H9 (cell line): ENCODE measurements around the gene ACVR1. TPM values are rescaled to one million over a fixed set of nuclear protein-coding genes. Genes with fewer than 3 reads are reported as not detected.

ENCODE experiments used
- DNase-seq: peaks from one replicate; pipeline ENCODE4 v3.0.0-alpha.2; 2017
- H2AFZ ChIP-seq: one replicate; pipeline ENCODE4 v1.6.1; 2013; ENCODE audit warnings: mild to moderate bottlenecking, low read length, control low read depth, moderate library complexity
- H2AK5ac ChIP-seq: 2 replicates; pipeline ENCODE4 v1.6.1; 2013; ENCODE audit warnings: low read length, control low read depth, mixed read lengths; ENCODE audit not compliant: insufficient read length
- H2BK120ac ChIP-seq: one replicate; pipeline ENCODE4 v1.6.1; 2013; ENCODE audit warnings: low read depth, mild to moderate bottlenecking, low read length, control low read depth, inconsistent platforms; ENCODE audit not compliant: poor library complexity, severe bottlenecking
- H2BK12ac ChIP-seq: 2 replicates; pipeline ENCODE4 v1.6.1; 2013; ENCODE audit warnings: low read length, control low read depth, mixed read lengths, low read depth; ENCODE audit not compliant: insufficient read length
- H2BK15ac ChIP-seq: 2 replicates; pipeline ENCODE4 v1.6.1; 2013; ENCODE audit warnings: low read depth, low read length, control low read depth
- H2BK20ac ChIP-seq: one replicate; pipeline ENCODE4 v1.6.1; 2013; ENCODE audit warnings: low read depth, mild to moderate bottlenecking, low read length, control low read depth, inconsistent platforms; ENCODE audit not compliant: poor library complexity, severe bottlenecking
- H2BK5ac ChIP-seq: 2 replicates; pipeline ENCODE4 v1.6.1; 2013; ENCODE audit warnings: low read length, control low read depth, mixed read lengths; ENCODE audit not compliant: insufficient read length
- H3K14ac ChIP-seq: 2 replicates; pipeline ENCODE4 v1.6.1; 2013; ENCODE audit warnings: low read length, control low read depth; ENCODE audit not compliant: insufficient read depth
- H3K18ac ChIP-seq: 2 replicates; pipeline ENCODE4 v1.6.1; 2013; ENCODE audit warnings: low read depth, mild to moderate bottlenecking, mixed read lengths, low read length, control low read depth; ENCODE audit not compliant: insufficient read length
- H3K23ac ChIP-seq: 2 replicates; pipeline ENCODE4 v1.6.1; 2013; ENCODE audit warnings: low read length, control low read depth, mixed read lengths, low read depth; ENCODE audit not compliant: insufficient read length
- H3K23me2 ChIP-seq: 2 replicates; pipeline ENCODE4 v1.6.1; 2013; ENCODE audit warnings: low read depth, mild to moderate bottlenecking, mixed read lengths, low read length, control low read depth; ENCODE audit not compliant: insufficient read length, poor library complexity, severe bottlenecking
- H3K27ac ChIP-seq: 2 replicates; pipeline ENCODE4 v1.5.1; 2013; ENCODE audit warnings: low read length, control low read depth, mixed read lengths, low read depth; ENCODE audit not compliant: insufficient read length
- H3K27me3 ChIP-seq: 2 replicates; pipeline ENCODE4 v1.6.1; 2013; ENCODE audit warnings: low read length, control low read depth, inconsistent platforms; ENCODE audit not compliant: insufficient read depth
- H3K4ac ChIP-seq: 2 replicates; pipeline ENCODE4 v1.6.1; 2013; ENCODE audit warnings: low read depth, mild to moderate bottlenecking, control low read depth, inconsistent platforms, low read length, moderate library complexity
- H3K4me1 ChIP-seq: 2 replicates; pipeline ENCODE4 v1.6.1; 2013; ENCODE audit warnings: low read length, control low read depth, inconsistent platforms; ENCODE audit not compliant: insufficient read depth
- H3K4me2 ChIP-seq: 2 replicates; pipeline ENCODE4 v1.6.1; 2013; ENCODE audit warnings: low read length, control low read depth, mixed read lengths; ENCODE audit not compliant: insufficient read length, insufficient read depth
- H3K56ac ChIP-seq: 2 replicates; pipeline ENCODE4 v1.6.1; 2013; ENCODE audit warnings: low read depth, mild to moderate bottlenecking, mixed read lengths, low read length, control low read depth; ENCODE audit not compliant: insufficient read length
- H3K79me1 ChIP-seq: 2 replicates; pipeline ENCODE4 v1.6.1; 2013; ENCODE audit warnings: low read depth, mild to moderate bottlenecking, moderate library complexity, low read length, control low read depth, inconsistent platforms; ENCODE audit not compliant: insufficient read depth, poor library complexity, severe bottlenecking
- H3K79me2 ChIP-seq: 2 replicates; pipeline ENCODE4 v1.6.1; 2013; ENCODE audit warnings: low read length, control low read depth, inconsistent platforms; ENCODE audit not compliant: insufficient read depth
- H3K9ac ChIP-seq: 2 replicates; pipeline ENCODE4 v1.6.1; 2013; ENCODE audit warnings: low read length, control low read depth, mixed read lengths; ENCODE audit not compliant: insufficient read length; ENCODE audit errors: extremely low read depth
- H3K9me3 ChIP-seq: one replicate; pipeline ENCODE4 v1.6.1; 2013; ENCODE audit warnings: low read depth, low read length, inconsistent platforms; ENCODE audit not compliant: control insufficient read depth
- H3T11ph ChIP-seq: one replicate; pipeline ENCODE4 v1.6.1; 2013; ENCODE audit warnings: mild to moderate bottlenecking, low read length, control low read depth, inconsistent platforms
- H4K20me1 ChIP-seq: one replicate; pipeline ENCODE4 v1.6.1; 2013; ENCODE audit not compliant: control insufficient read depth, insufficient read length, insufficient read depth
- H4K5ac ChIP-seq: 2 replicates; pipeline ENCODE4 v1.6.1; 2013; ENCODE audit warnings: low read depth, mild to moderate bottlenecking, mixed read lengths, low read length, control low read depth; ENCODE audit not compliant: insufficient read length
- H4K8ac ChIP-seq: replicated peaks from 2 replicates; pipeline ENCODE4 v1.6.1; 2013; ENCODE audit warnings: low read length, control low read depth, mixed read lengths, low read depth; ENCODE audit not compliant: insufficient read length
- H4K91ac ChIP-seq: 2 replicates; pipeline ENCODE4 v1.6.1; 2013; ENCODE audit warnings: low read depth, mild to moderate bottlenecking, moderate library complexity, mixed read lengths, low read length, control low read depth; ENCODE audit not compliant: insufficient read length
- H3K27ac Mint-ChIP-seq, 3 experiments: 2 replicates in 2 of 3; 3 replicates in 1 of 3; pipeline ENCODE4 v1.8.0; 2020 to 2021; ENCODE audit warnings: mixed read lengths in 3 of 3, mild to moderate bottlenecking in 1 of 3, moderate library complexity in 1 of 3
- H3K27me3 Mint-ChIP-seq: 2 replicates; pipeline ENCODE4 v1.8.0; 2021; ENCODE audit warnings: low read depth, mild to moderate bottlenecking, moderate library complexity, mixed read lengths
- H3K36me3 Mint-ChIP-seq, 3 experiments: 2 replicates in 2 of 3; 3 replicates in 1 of 3; pipeline ENCODE4 v1.8.0; 2020 to 2021; ENCODE audit warnings: low read depth in 3 of 3, mixed read lengths in 3 of 3; ENCODE audit not compliant: insufficient read depth in 1 of 3
- H3K4me1 Mint-ChIP-seq, 2 experiments: 2 replicates each; pipeline ENCODE4 v1.8.0; 2020; ENCODE audit warnings: mixed read lengths in 2 of 2
- H3K4me3 Mint-ChIP-seq, 2 experiments: 2 replicates in 1 of 2; 3 replicates in 1 of 2; pipeline ENCODE4 v1.8.0; 2020 to 2021; ENCODE audit warnings: mild to moderate bottlenecking in 2 of 2, mixed read lengths in 2 of 2, moderate library complexity in 1 of 2
- H3K9me3 Mint-ChIP-seq, 2 experiments: 2 replicates in 1 of 2; 3 replicates in 1 of 2; pipeline ENCODE4 v1.8.0; 2020; ENCODE audit warnings: mild to moderate bottlenecking in 2 of 2, mixed read lengths in 2 of 2, moderate library complexity in 1 of 2
- CTCF ChIP-seq: fragments of 200-600 bp; sonication (generic); conservative IDR thresholded peaks from 3 replicates; pipeline ENCODE4 v1.8.0; 2021; ENCODE audit warnings: antibody characterized with exemption, mild to moderate bottlenecking
- total RNA-seq: library from RNA; stranded (reverse); gene quantifications from 2 replicates; pipeline ENCODE4 v1.2.1, GENCODE V29; 2021

ACVR1 gene
- total RNA-seq, 1 experiment from 2014 or later: 21.2 TPM

- Histone ChIP-seq H3K9me3 (no peaks in the 10 kb centered on the region), H2BK120ac (no peak overlapping the region), H3K23me2 (no peaks in the 10 kb centered on the region), H2BK5ac (no peak overlapping the region), H3K4ac (no peak overlapping the region), H4K20me1 (no peaks in the 10 kb centered on the region), H3K27me3 (no peaks in the 10 kb centered on the region), H3T11ph (no peak overlapping the region), H2BK12ac (no peak overlapping the region), H2BK20ac (no peak overlapping the region), H4K5ac (no peak overlapping the region), H2BK15ac (no peak overlapping the region), H2AFZ (no peak overlapping the region), H3K18ac (no peak overlapping the region), H3K27ac (no peak overlapping the region), H4K91ac (no peak overlapping the region), H3K79me2 (no peaks in the 10 kb centered on the region), H3K79me1 (no peaks in the 10 kb centered on the region), H2AK5ac (no peak overlapping the region), H3K4me2 (no peak overlapping the region), H3K14ac (no peak overlapping the region), H3K9ac (no peak overlapping the region), H3K56ac (no peak overlapping the region), H3K4me1 (no peaks in the 10 kb centered on the region), H4K8ac (no peak overlapping the region), H3K23ac (no peak overlapping the region)
- no peak overlapping the region for H3K27ac Mint-ChIP-seq
- H3K4me1 Mint-ChIP-seq: no peaks in the 10 kb centered on the region; a peak in 1 of 4 replicates
- DNase-seq: no peak
- TF ChIP-seq CTCF: no peak
- no peaks in the 10 kb centered on the region; the same call in 1 of the 2 replicates for H3K27me3 Mint-ChIP-seq
- no peaks in the 10 kb centered on the region for H3K9me3 Mint-ChIP-seq
- H3K4me3 Mint-ChIP-seq: no peak overlapping the region
- no peaks in the 10 kb centered on the region for H3K36me3 Mint-ChIP-seq
Measured at GRCh38 chr2:157911750-157912149, 35.6 kb upstream of the ACVR1 start.
